ENCODE data around the gene MGAT4A.
A peak's percentile ranks its signal among the peaks of the same experiment; 100 is the strongest.
"Not testable (repeated sequence)": the region's sequence is repeated elsewhere in the genome, so short reads cannot be mapped to it uniquely, and the experiment has no call there.

The MGAT4A gene

DNA sequence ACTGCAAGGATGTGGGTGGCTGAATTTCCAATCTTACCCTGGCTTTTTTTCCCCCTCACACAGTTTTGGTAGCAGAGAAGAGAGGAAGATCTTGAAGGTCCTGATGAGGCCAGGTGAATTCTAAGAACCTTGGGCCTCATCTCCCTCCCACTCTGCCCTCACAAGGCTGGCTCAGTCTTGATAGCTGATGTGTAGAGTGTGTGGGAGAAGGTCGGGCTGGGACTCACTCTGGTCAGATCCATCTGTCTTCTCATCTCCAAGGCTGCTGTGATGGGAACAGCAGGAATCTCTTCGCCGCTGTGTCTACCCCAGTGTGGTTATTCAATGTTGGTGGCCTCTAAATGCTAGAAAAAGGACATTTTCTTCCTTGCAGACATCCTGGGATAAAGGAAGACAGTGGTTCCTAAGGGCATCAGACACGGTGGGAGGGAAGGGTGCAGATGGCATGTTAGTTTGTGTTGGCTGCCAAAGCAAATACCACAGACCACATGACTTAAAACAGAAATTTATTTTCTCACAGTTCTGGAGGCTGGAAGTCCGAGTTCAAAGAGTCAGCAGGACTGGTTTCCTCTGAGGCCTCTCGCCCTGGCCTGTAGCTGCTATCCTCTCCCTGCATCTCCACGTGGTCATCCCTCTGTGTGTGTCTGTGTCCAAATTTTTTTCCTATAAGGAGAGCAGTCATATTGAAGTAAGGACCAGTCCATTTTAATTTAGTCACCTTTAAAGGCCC is 37.6 kb upstream of the MGAT4A start:
- Mint-ChIP-seq H3K36me3 (peaks cover 2% of the 10 kb centered on the region), H3K27ac (peak overlapping the region; percentile 57), H3K27me3 (no peaks in the 10 kb centered on the region), H3K4me3 (peak overlapping the region; percentile 71), H3K4me1 (peaks cover 89% of the 10 kb centered on the region), H3K9me3 (no peaks in the 10 kb centered on the region)

DNA sequence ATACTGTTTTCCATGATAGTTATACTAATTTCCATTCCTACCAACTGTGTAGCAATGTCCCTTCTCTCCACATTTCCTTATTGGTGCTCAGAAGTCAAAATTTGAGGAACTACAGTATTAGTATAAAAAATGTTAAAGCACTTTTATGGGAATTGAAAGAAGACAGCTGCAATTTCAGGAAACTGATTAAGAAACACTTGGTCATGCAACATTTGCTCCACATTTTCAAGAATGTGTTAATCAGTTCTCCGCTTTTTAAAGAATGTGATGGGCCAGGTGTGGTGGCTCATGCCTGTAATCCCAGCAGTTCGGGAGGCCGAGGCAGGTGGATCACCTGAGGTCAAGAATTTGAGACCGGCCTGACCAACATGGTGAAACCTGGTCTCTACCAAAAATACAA is 33.6 kb upstream of the MGAT4A start:
- H3K9me3 Mint-ChIP-seq = no peaks in the 10 kb centered on the region
- H3K36me3 Mint-ChIP-seq = no peaks in the 10 kb centered on the region
- H3K27me3 Mint-ChIP-seq = no peaks in the 10 kb centered on the region
- H3K4me1 Mint-ChIP-seq = peaks cover 85% of the 10 kb centered on the region
- H3K4me3 Mint-ChIP-seq = no peak overlapping the region
- H3K27ac Mint-ChIP-seq = no peak overlapping the region

DNA sequence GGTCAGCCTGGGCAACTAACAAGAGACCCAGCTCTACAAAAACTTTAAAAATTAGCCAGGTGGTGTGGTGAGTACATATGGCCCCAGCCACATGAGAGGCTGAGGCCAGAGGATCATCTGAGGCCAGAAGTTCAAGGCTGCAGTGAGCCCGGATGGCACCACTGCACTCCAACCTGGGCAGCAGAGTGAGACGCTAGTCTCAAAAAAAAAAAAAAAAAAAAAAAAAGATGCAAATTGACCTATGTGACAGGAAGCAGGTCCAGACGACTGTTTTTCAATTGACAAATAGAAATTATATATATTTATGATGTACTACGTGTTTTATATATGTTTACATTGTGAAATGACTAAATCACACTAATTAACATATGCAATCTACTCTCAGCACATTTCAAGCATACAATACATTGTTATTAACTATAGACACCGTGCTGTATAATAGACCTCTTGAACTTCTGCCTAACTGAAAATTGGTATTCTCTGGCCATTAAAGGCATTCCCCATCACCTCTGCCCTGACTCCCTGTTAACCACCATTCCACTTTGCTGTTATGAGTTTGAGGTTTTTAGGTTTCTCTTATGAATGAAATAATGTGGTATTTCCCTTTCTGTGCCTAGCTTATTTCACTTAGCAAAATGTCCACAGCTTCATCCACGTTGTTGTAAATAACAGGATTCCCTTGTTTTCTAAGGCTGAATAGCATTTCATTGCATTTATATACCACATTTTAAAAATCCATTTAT is 32.4 kb upstream of the MGAT4A start:
- Mint-ChIP-seq H3K4me1 (peaks cover 84% of the 10 kb centered on the region), H3K27ac (peak overlapping the region; percentile 52), H3K27me3 (no peaks in the 10 kb centered on the region), H3K9me3 (no peaks in the 10 kb centered on the region), H3K4me3 (no peak overlapping the region), H3K36me3 (no peaks in the 10 kb centered on the region)

DNA sequence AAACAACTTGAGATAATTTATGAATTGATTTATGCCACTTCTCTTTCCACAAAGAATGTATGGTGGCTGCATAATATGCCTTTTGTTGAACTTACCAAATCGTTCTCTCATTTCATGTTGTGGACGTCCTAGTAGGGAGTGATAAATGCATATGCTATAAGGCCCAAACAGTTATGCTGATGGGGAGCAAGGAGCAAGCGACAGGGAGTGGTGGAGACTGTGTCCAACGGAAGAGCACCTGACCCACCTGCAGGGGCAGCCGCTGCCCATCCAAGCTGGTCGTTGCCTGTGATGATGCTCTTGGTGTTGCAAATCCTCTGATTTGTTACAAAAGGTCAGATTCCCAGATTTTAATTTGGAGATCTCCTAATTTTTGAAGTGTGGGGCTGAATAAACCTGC is 31.0 kb upstream of the MGAT4A start:
- H3K27me3 Mint-ChIP-seq = no peaks in the 10 kb centered on the region
- H3K9me3 Mint-ChIP-seq = no peaks in the 10 kb centered on the region

DNA sequence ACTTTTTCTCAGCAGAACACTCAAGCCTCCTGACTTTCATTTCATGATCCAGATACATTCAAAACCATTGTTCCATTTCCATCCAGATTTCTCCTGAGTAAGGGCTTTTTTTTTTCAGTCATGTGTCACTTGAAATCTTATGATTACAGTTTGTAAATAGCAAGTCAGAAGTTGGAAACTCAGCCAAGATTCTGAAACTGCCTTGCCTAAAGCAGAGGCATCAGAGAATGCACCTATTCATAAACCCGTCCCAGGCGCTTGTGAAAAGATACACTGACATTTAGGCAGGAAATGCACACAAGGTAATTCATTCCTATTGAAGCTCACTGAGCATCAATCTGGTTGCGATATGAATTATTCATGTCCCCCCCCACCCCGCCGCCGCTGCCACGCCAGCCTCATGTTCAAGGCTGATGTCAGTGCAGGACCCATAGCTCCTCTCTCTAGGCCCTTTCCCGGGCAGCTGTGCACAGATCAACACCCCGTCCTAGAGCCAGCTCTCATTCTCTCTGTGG is 30.4 kb upstream of the MGAT4A start:
- Mint-ChIP-seq H3K9me3 (no peaks in the 10 kb centered on the region), H3K4me3 (peak overlapping the region; percentile 81), H3K4me1 (peaks cover 78% of the 10 kb centered on the region), H3K27me3 (no peaks in the 10 kb centered on the region), H3K36me3 (no peaks in the 10 kb centered on the region), H3K27ac (peak overlapping the region; percentile 82)

More for the DNA sequence above, 31.0 kb upstream of the MGAT4A start:
- H3K36me3 Mint-ChIP-seq = no peaks in the 10 kb centered on the region
- peaks cover 84% of the 10 kb centered on the region for H3K4me1 Mint-ChIP-seq
- H3K27ac Mint-ChIP-seq = no peak overlapping the region
- H3K4me3 Mint-ChIP-seq = no peak overlapping the region

DNA sequence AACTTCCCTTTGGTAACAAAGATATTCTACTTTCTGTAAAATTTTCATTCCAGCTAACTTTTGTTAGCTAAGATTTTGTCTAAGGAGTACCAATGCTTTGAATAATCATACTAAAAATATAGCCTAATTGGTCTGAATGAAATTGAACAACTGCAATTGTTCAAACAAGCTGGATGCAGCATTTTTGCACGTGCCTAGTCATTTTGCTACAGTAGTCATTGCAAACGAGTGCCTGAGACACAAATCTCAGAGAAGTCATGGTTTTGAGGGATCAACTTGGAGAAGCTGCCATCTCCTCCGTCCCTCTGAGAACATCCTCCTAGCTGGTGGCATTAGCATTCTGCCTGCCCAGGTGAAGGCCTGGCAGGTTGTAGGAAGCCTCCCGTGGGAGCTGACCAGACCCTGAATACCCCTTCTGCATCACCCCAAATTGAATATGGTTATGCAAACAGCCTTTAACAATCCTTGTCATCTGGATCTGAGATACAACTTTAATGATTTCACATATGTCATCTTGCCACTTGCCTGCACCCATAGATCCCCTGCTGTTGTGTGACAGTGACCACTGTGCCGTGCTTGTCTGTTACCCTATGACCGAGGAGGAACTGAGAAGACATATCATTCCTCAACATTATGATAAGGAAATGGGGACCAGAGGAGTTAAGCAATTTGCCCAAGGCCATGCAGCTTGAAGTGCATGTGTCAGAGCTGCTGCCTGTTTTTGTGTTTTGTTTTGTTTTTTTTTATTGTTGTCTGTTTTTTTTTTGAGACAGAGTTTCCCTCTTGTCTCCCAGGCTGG is 29.1 kb upstream of the MGAT4A start:
- Mint-ChIP-seq H3K4me1 (peaks cover 78% of the 10 kb centered on the region), H3K36me3 (no peaks in the 10 kb centered on the region), H3K4me3 (no peak overlapping the region)

DNA sequence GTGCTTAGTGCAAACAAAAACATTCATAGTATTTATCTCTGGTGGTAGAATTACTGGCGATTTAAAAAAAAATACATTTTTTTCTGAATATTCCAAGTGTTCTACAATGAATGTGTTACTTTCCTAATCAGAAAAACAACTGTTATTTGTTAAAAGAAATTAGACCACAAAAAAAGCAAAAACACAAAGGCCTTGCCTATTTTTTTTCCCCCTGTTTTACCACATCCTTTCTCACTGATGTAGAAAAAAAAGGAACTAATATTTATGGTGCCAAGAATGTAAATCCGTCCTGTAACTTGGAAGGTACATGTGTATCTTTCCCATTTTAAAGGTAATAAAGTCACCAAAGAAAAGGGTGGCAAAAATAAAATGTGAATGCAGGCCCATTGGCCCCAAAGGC is 28.4 kb upstream of the MGAT4A start:
- no peaks in the 10 kb centered on the region for H3K27me3 Mint-ChIP-seq
- peaks cover 79% of the 10 kb centered on the region for H3K4me1 Mint-ChIP-seq
- no peaks in the 10 kb centered on the region for H3K36me3 Mint-ChIP-seq
- no peaks in the 10 kb centered on the region for H3K9me3 Mint-ChIP-seq
- no peak overlapping the region for H3K4me3 Mint-ChIP-seq
- peak overlapping the region; percentile 87 for H3K27ac Mint-ChIP-seq

More for the DNA sequence above, 29.1 kb upstream of the MGAT4A start:
- no peaks in the 10 kb centered on the region for H3K9me3 Mint-ChIP-seq
- H3K27me3 Mint-ChIP-seq = no peaks in the 10 kb centered on the region
- H3K27ac Mint-ChIP-seq = peak overlapping the region; percentile 87

DNA sequence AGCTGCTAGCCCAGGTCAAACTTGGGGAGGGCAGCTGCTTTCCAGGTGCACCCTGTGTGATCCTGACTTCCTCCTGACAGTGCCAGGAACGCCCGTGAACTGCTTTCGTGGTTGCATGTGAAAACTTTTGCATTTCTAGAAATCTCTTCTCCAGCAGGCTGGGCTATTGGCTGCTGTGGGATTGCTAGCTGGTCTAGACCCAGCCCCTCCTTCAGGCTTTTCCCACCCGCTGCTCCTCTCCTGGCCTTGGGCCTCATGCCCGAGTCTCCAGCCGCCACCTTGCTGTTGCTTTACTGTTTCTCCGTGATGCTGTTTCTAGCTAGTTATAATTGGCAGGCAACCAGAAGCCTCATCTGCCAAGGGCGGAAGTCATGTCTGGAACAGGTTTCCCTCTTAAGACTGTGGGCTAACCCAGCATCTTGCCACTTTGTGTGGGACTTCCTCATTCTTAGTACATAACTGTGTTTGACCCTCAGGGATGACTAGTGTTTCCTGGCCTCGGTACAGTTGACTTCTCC is 27.0 kb upstream of the MGAT4A start:
- H3K27me3 Mint-ChIP-seq = no peaks in the 10 kb centered on the region
- H3K27ac Mint-ChIP-seq = peak overlapping the region; percentile 95
- H3K4me3 Mint-ChIP-seq = peak overlapping the region; percentile 62
- no peaks in the 10 kb centered on the region for H3K9me3 Mint-ChIP-seq
- no peaks in the 10 kb centered on the region for H3K36me3 Mint-ChIP-seq
- peaks cover 81% of the 10 kb centered on the region for H3K4me1 Mint-ChIP-seq

DNA sequence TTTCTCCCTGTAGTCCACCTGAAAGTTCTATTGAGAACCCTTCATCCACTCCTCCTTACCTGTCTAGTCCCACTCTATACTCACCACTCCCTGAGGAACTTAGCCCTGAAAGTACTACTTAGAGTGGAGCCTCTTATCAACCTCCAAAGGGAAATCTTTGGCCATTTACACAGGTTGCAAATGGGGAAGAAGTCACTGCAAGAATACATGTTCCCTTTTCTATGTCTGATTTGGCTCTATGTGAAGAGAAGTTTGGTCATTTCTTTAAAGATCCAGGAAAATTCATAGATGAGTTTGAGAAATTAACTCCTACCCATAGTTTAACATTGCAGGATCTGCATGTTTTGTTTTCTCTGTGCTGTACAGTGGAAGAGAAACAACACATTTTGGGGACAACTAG is 22.9 kb upstream of the MGAT4A start:
- H3K36me3 Mint-ChIP-seq = no peaks in the 10 kb centered on the region
- H3K9me3 Mint-ChIP-seq = no peaks in the 10 kb centered on the region
- H3K27me3 Mint-ChIP-seq = no peaks in the 10 kb centered on the region
- H3K27ac Mint-ChIP-seq = peak overlapping the region; percentile 87
- peaks cover 66% of the 10 kb centered on the region for H3K4me1 Mint-ChIP-seq
- H3K4me3 Mint-ChIP-seq = no peak overlapping the region

DNA sequence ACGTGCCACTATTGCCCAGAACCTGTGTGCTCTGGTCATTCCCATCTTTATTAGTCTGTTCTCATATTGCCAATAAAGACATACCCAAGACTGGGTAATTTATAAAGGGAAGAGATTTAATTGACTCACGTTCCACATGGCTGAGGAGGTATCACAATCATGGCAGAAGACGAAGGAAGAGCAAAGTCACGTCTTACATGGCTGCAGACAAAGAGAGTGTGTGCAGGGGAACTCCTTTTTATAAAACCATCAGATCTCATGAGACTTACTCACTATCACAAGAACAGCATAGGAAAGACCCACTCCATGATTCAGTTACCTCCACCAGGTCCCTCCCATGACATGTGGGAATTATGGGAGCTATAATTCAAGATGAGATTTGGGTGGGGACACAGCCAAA is 21.8 kb upstream of the MGAT4A start:
- not testable (repeated sequence) for H3K27me3 Mint-ChIP-seq, H3K27ac Mint-ChIP-seq, H3K36me3 Mint-ChIP-seq, H3K9me3 Mint-ChIP-seq, H3K4me3 Mint-ChIP-seq
- H3K4me1 Mint-ChIP-seq = peaks cover 63% of the 10 kb centered on the region

DNA sequence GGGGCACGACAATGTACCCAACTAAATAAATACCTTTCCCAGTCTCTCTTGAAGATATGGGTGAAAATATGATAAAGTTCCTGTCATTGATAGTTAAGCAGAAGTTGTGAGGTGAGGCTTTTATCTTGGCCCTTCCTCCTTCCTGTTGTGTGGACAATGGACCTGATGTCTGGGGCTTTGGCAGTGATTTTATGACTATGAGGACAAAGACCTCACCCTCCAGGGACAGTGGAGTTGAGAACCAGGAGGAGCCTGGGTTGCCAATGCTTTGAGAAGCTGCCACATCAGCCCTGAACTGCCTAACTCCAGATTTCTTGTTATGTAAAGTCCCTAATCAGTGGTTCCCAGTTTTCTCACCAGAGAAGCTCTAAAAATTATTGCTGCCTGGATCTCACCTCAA is 20.8 kb upstream of the MGAT4A start:
- Mint-ChIP-seq H3K27me3 (no peaks in the 10 kb centered on the region), H3K4me1 (peaks cover 59% of the 10 kb centered on the region), H3K9me3 (no peaks in the 10 kb centered on the region), H3K36me3 (no peaks in the 10 kb centered on the region), H3K4me3 (no peak overlapping the region), H3K27ac (no peak overlapping the region)

DNA sequence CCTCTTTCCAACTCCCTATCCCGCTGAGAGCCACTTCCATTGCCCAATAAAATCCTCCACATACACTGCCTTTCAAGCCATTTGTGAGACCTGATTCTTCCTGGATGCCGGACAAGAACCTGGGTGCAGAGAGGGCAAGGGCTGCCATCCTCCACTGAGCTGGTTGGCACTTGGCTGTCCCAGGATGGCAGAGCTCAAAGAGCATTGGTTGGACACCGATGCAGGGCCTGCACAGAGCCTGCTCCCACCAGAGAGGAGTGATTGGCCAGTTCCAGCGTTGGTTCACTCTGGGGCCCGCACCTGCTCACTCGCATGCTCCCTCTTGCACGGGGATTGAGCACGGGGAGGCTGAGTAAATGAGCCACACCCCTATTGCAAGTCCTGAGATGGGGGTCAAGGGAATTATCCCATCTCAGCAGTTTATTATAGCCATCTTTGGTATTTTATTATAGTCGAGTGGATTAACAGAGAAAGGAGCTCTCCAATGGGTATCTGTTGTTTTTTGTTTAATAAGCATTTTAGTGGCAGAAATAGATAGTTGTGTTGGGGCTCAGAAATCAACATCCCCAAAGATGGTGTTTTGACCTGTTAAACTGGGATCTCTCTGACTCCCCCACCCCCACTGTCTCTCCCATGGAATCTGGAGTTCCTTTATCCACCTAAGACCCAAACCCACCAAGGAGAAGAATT is 19.8 kb upstream of the MGAT4A start:
- Mint-ChIP-seq H3K27me3 (no peaks in the 10 kb centered on the region), H3K4me3 (no peak overlapping the region), H3K27ac (no peak overlapping the region), H3K9me3 (no peaks in the 10 kb centered on the region), H3K4me1 (peaks cover 65% of the 10 kb centered on the region), H3K36me3 (no peaks in the 10 kb centered on the region)

DNA sequence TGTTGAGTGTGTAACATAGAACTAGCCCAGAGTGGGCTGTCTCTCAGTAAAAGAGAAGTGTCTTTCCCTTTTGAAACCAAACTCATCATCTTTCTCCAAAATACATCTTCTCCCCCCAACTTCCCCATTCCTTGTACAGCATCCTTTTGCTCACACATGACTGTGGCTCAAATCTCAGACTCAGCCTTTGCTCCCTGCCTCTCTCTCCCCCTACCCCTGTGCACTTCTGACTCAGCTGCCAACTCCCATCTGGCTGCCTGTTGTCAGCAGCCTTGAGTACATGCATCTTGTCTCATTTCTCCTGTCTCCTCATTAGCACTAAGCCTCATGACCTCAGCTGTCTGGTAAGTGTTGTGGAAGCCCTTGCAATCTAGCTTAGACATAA is 18.1 kb upstream of the MGAT4A start:
- Mint-ChIP-seq H3K9me3 (no peaks in the 10 kb centered on the region), H3K4me1 (peaks cover 68% of the 10 kb centered on the region), H3K27me3 (no peaks in the 10 kb centered on the region), H3K4me3 (no peak overlapping the region), H3K36me3 (no peaks in the 10 kb centered on the region), H3K27ac (peak overlapping the region; percentile 48)

DNA sequence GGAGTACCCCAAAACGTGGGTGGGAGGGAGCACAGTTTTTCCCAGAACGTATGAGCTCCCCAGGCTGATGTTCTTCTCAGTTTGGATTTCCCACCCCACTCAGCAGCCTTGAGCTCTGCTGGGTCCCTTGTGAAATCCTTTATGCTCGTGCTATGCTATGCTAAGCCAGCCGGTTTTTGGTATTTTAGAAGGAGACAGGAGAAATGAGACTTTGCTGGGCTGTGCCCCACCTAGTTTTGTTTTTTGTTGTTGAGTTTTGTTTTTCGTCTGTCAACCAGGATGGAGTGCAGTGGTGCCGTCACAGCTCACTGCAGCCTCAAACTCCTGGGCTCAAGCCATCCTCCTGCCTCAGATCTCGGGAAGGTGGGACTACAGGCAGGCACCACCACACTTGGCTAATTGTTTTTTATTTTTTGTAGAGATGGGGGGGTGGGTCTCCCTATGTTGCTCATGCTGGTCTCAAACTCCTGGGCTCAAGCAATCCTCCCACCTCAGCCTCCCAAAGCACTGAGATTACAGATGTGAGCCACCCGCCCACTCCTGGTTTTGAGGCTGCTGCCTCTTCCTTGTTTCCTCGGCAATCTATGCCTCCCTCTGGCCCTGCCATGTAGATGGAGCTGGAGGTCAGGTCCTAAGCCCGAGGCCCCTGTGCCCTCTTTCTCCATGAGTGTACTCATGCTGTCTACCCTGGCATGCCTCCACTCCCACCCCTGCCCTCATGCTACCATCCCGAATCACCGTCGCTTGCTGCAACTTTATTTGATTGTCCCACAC is 17.5 kb upstream of the MGAT4A start:
- Mint-ChIP-seq H3K9me3 (no peaks in the 10 kb centered on the region), H3K27ac (peak overlapping the region; percentile 48), H3K4me3 (no peak overlapping the region)

More for the DNA sequence above, 17.5 kb upstream of the MGAT4A start:
- no peaks in the 10 kb centered on the region for H3K27me3 Mint-ChIP-seq
- peaks cover 67% of the 10 kb centered on the region for H3K4me1 Mint-ChIP-seq
- no peaks in the 10 kb centered on the region for H3K36me3 Mint-ChIP-seq

All from activated naive CD4-positive, alpha-beta T cell treated with anti-CD3 and anti-CD28 coated beads, Interleukin-2, amount 50 U/mL, for 24 hours (primary cell).